Left colon (tissue), 2 donors: Measurements from ENCODE around the gene ARAP1. TPM values are rescaled to one million over a fixed set of nuclear protein-coding genes. Genes with fewer than 3 reads are reported as not detected.

ENCODE experiments used
- ATAC-seq: fragments of 200-7000 bp; cut with Tn5 transposase; one replicate; pipeline ENCODE4 v1.9.1; 2020; ENCODE audit warnings: mild to moderate bottlenecking, moderate library complexity
- DNase-seq, 2 donors: peaks; one replicate each; pipeline ENCODE4 v3.0.0-alpha.2; 2020
- intact Hi-C, 2 donors: fragments of 100-400 bp; cut with DNase I in 1 of 2; cut with micrococcal nuclease in 1 of 2; formaldehyde crosslinking; loops; one replicate each; pipeline versions ENCODE4 v1.11.2 to v1.14.0; 2022; cut with DNase I, micrococcal nuclease
- total RNA-seq, 2 donors: library from RNA; stranded (reverse); fragmentation: NEBNext Ultra II Directional; extraction: Animal tissue kit (Norgen Biotek cat#: 25700); gene quantifications; one replicate each; pipeline ENCODE4 v1.2.1, GENCODE V29; 2021
- donor health status: DM: no; HTN: no; CAD: no.
- donor health status: DM: yes; HTN: yes; CAD: no.

The ARAP1 gene
- total RNA-seq, 2 donors from 2014 or later = 62.5 to 69.1 TPM

DNA sequence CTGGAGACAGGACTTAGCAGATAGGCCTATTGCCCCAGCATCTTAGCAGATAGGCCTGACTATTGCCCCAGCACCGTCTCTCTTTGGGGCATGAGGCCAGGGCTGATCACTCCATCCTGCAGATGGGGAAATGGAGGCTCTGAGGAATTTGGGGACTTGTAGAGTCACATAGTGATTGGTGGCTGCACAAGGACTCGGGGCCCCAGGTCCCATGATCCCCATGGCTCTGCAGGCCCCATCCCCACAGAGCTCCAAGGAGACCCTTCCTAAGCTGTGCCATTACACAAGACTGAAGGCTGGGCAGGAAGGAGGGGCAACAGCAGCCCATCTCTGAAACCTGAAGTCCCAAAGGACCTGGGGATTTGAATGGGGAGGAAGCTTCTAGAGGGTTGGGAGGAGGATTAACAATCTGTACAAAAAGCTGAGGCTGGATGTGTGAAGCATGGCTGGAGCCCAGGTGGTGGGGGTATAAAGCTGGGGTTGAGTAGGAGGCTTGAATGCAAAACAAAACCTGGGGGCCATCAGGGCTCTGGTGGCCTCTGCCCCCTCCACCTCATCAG is 1.6 kb downstream of the ARAP1 start:
- DNase-seq (no peak), ATAC-seq (no peak)
- intact Hi-C loops = no loop called here

GRCh38 chr11:72750086-72750485 is 2.1 kb downstream of the ARAP1 start:
- ATAC-seq (no peak), DNase-seq (no peak)
- intact Hi-C loops = no loop called here

- intact Hi-C loops = no loop called here
- DNase-seq (no peak), ATAC-seq (no peak)
Observed at GRCh38 chr11:72747289-72747855, 4.8 kb downstream of the ARAP1 start.

DNA sequence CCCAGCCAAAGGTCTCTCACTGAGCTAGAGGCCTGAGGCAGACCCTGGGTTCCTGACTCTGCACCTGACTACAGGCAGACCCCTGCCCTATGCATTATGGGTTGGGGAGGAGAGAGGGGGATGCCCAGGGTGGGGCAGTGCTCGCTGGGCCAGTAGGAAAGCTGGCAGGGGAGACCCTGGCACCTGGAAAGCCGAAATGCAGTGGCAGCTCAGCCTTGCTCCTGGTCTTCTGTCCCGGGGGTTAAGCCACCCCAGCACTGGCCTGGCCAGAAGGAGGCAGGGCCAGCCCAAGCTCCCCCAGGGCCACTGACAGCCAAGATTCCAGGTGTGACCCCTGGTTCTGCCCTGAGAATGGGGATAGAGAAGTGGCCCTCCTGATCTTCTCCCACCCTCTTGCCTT is 5.4 kb downstream of the ARAP1 start:
- no peak for ATAC-seq
- intact Hi-C loops = no loop called here
- DNase-seq = no peak

DNA sequence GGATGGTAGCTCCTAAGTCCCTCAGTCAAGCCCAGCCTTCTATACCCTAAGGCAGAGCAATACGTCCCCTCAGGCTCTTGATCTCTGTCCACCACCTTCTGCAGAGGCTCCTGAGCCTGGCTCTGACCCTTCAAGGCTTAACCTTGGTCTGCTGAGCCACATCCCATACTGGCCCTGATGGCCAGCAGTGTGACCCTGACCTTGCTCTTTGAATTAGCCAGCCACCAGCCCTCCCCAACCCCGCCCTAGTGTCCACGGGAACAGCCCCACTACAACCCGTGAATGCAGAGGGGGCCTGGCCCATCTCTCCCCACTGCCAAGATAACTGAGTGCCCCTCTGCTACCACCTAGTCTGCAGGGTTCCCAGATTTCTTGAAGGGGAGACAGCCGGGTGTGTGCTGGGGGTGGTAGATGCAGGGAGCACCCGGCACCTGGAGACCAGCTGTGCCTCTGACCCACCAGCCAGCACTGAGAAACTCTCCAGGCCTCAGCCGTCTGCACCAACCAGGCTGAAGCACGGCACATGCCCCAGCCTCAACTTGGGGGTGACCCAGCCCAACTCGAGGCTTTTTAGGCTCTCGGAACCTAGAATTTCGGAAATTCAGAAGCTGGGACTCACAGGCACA is 6.2 kb downstream of the ARAP1 start:
- DNase-seq = no peak
- intact Hi-C loops = no loop called here
- no peak for ATAC-seq

DNA sequence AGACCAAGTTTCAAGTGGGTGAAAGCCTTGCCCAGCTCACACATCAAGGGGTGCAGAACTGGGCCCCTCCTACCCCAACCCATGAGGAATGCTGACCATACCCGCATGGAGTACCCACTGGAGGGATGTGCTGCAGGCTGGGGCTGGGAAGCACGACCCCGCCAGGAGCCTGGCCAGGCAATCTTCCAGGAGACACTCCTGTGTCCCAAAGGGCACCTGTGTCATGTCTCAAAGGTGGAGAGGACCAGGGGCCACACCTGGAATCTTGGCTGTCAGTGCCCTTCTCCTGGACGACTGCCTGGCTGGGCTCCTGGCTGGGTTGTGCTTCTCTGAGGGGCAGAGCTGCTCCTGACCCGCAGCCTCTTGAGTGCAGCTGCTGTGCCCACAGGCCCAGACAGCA is 6.7 kb downstream of the ARAP1 start:
- DNase-seq (no peak), ATAC-seq (no peak)

GRCh38 chr11:72744474-72744873 is 7.7 kb downstream of the ARAP1 start:
- intact Hi-C loops = no loop called here
- DNase-seq (no peak), ATAC-seq (no peak)

More for the DNA sequence above, 6.7 kb downstream of the ARAP1 start:
- intact Hi-C loops = no loop called here

GRCh38 chr11:72743321-72744221 is 8.6 kb downstream of the ARAP1 start:
- DNase-seq = no peak
- intact Hi-C loops = no loop called here
- no peak for ATAC-seq

GRCh38 chr11:72742513-72743320 is 9.5 kb downstream of the ARAP1 start:
- ATAC-seq (no peak), DNase-seq (no peak)
- intact Hi-C loops = no loop called here

DNA sequence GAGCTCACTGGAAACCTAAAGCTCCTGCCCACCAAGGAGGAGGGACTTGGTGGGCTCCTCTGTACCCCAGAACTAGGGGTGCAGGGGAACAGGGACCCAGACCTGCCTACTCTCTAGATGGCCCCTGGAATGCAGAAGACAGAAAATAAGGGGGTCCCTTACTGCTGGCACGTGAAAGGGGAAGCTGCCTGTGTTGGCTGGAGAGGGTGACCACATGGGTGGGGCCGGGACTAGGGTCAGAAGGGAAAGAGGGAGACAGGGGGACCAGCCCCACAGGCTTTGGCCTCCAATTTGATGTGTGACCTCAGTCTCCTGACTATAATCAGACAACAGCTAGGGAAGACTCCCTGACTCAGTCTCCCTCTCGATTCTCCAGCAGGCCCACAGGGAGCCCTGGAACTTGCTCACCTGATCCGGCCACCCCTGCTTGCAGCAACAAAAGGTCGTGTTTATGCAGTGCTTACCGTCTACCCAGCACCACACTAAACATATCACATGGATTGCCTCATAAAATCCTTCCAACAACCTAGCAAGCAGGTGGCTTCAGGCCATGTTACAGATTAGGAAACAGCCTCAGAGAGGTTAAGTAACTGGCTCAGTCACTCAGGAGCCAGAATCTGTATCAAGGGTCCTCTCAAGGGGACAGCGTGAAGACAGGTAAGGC is 10.2 kb downstream of the ARAP1 start:
- ATAC-seq (peak; percentile 82), DNase-seq (no peak)
- intact Hi-C loops = no loop called here

DNA sequence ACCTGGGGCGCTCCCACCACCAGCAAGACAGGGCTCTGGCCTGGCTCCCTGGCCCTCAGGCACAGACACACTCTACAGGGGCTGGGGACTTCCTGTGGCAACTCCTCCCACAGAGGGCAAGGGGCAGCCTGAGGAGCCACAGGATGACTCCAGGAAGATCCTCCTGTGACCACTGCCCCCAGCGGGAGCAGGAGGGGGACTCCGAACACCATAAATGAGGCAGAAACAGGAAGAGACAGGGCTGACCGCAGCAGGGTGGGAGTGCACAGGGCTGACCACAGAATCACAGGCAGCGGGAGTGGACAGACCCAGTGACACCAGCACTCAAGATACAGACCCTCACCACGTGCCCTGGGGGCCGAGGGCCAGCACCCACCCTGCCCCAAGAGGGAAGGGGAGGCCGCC is 10.8 kb downstream of the ARAP1 start:
- DNase-seq = no peak
- no peak for ATAC-seq
- intact Hi-C loops = no loop called here

- intact Hi-C loops = no loop called here
- no peak for DNase-seq
- no peak for ATAC-seq
Observed at GRCh38 chr11:72740562-72741428, 11.4 kb downstream of the ARAP1 start.

DNA sequence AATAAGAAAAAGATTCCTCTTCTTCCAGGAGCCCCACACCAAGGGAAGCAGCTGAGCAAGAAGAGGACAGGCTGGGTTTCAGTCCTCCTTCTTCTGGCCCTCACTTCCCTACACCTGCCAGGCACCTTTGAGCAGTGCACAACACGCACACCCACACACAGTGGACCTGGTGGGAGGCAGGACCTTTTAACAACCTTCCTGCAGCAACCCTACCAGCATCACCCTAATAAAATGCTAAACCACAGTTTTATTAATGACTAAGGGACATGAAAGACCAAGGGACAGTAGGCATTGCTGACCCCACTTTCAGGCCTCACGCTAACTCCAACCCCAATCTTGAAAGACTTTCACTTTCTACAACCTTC is 12.2 kb downstream of the ARAP1 start:
- DNase-seq = no peak
- ATAC-seq = no peak
- intact Hi-C loops = no loop called here

DNA sequence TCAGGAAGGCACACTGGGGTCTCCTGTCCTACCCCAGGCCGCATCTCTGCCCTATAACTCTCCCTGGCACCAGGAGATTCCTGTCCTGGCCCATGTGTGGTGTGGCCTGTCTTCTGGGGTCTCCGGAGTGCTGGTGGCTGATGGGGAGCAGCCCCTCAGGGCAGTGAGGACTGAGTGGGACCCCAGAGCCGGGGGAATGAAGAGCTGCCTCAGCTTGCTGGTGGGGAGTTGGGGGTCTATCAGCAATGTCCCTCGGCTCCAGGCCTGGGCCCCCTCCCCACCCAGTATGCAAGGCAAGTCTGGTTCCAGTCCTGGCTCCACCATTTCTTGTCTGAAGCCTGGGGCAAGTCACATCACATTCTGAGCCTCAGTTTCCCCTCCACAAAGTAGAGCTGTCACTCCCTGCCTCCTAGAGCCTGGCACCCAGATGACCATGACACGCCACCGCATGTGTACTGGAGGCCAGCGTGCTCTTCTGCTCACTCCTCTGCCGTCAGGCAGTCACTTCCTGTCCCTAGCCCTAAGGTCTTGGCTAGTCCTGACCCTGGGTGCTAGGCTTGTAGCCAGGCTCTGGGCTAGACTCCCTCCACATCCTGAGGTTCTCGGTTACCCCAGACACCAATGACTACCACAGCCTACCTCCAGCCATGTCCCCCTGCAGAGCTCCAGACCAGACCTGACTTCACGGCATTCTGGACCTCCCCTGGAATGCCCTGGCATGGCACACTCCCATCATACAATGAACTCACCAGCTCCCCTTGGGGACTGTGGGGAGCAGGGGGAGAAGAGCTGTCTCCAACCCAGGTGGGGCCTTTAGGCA is 12.8 kb downstream of the ARAP1 start:
- DNase-seq (no peak), ATAC-seq (no peak)
- intact Hi-C loops = no loop called here

GRCh38 chr11:72738199-72739141 is 13.7 kb downstream of the ARAP1 start:
- intact Hi-C loops = no loop called here
- DNase-seq = no peak
- peak; percentile 16 for ATAC-seq

GRCh38 chr11:72737336-72737735 is 14.9 kb downstream of the ARAP1 start:
- ATAC-seq (no peak), DNase-seq (no peak)
- intact Hi-C loops = no loop called here
